Lower lobe of right lung (tissue), 2 donors: ENCODE measurements around the gene MCUR1. TPM values are rescaled to one million over a fixed set of nuclear protein-coding genes. Genes with fewer than 3 reads are reported as not detected.

Source experiments
- ATAC-seq, 2 donors: fragments of 200-7000 bp; cut with Tn5 transposase; one replicate each; pipeline ENCODE4 v1.9.1; 2020 to 2022; ENCODE audit warnings: mild to moderate bottlenecking in 2 of 2, moderate library complexity in 2 of 2
- DNase-seq: peaks from one replicate; pipeline ENCODE4 v3.0.0-alpha.2; 2020
- H3K27ac ChIP-seq: fragments of 200-600 bp; one replicate; pipeline ENCODE4 v1.8.0; 2022
- H3K27me3 ChIP-seq: fragments of 200-600 bp; one replicate; pipeline ENCODE4 v1.8.0; 2022; ENCODE audit warnings: low read depth
- H3K36me3 ChIP-seq: fragments of 200-600 bp; one replicate; pipeline ENCODE4 v1.8.0; 2022; ENCODE audit warnings: mild to moderate bottlenecking
- H3K4me1 ChIP-seq: fragments of 200-600 bp; one replicate; pipeline ENCODE4 v1.8.0; 2022
- H3K4me3 ChIP-seq: fragments of 200-600 bp; one replicate; pipeline ENCODE4 v1.8.0; 2022; ENCODE audit warnings: mild to moderate bottlenecking
- H3K9me3 ChIP-seq: fragments of 200-600 bp; one replicate; pipeline ENCODE4 v1.8.0; 2022
- CTCF ChIP-seq: fragments of 200-600 bp; IDR thresholded peaks from one replicate; pipeline ENCODE4 v1.8.0; 2022; ENCODE audit warnings: antibody characterized with exemption, mild to moderate bottlenecking
- intact Hi-C: fragments of 100-400 bp; cut with DNase I; formaldehyde crosslinking; loops from one replicate; pipeline ENCODE4 v1.11.0; 2022
- total RNA-seq: library from RNA; stranded (reverse); fragmentation: NEBNext Ultra II Directional; extraction: Animal tissue kit (Norgen Biotek cat#: 25700); gene quantifications from one replicate; pipeline ENCODE4 v1.2.1, GENCODE V29; 2021
- donor health status: DM: no; HTN: yes; CAD: no; lungs with severe emphysema.

MCUR1 gene
- total RNA-seq, 1 donor from 2014 or later = 26.1 TPM

DNA sequence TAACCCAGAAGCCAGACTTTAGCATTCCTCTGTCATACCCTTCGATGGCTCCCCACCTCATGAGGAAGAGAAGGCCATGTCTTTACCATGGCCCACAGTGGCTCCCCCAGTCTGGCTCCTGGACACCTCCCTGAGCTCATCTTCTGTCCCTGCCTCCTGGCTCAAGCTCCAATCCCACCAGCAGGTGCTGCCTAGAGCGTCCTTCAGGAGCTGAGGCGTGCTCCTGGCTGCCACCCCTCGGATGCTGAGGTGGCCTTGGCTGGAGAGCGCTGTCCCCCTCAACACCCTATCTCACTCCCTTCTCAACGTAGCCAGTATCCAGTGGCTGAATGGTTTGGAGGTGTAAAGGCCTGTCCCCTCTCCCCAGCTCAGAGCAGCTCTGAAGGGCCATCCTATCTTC is 55.3 kb downstream of the MCUR1 start:
- H3K4me3 ChIP-seq = no peak overlapping the region
- intact Hi-C loops = no loop called here
- TF ChIP-seq CTCF = no peak
- no peaks in the 10 kb centered on the region for H3K36me3 ChIP-seq
- ATAC-seq (no peak), DNase-seq (no peak)
- H3K27me3 ChIP-seq = no peaks in the 10 kb centered on the region
- peaks cover 34% of the 10 kb centered on the region for H3K4me1 ChIP-seq
- no peaks in the 10 kb centered on the region for H3K9me3 ChIP-seq
- H3K27ac ChIP-seq = no peak overlapping the region

DNA sequence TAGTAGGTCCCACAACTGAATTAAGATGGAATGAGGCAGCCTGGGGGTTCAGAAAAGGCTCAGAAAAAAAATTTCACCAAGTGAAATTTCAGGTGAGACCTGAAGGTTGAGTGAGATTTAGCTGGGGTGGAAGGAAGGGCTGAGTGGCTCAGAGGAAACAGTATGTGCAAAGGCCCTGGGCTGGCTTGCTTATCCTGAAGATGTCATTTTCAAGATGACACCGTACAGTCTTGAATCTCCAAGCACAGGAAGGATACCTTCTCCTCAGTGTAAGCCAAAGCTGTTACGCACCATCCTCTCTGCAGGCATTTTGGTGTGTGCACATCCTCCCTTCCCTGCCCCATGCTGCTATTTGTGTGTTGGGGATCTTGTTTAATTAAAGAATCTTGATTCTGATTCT is 59.7 kb downstream of the MCUR1 start:
- ATAC-seq = no peak
- no peak for TF ChIP-seq CTCF
- no peaks in the 10 kb centered on the region for H3K4me1 ChIP-seq
- no peaks in the 10 kb centered on the region for H3K27me3 ChIP-seq
- no peak for DNase-seq
- H3K4me3 ChIP-seq = no peak overlapping the region
- H3K27ac ChIP-seq = no peak overlapping the region
- no peaks in the 10 kb centered on the region for H3K9me3 ChIP-seq
- no peaks in the 10 kb centered on the region for H3K36me3 ChIP-seq
- intact Hi-C loops = no loop called here

DNA sequence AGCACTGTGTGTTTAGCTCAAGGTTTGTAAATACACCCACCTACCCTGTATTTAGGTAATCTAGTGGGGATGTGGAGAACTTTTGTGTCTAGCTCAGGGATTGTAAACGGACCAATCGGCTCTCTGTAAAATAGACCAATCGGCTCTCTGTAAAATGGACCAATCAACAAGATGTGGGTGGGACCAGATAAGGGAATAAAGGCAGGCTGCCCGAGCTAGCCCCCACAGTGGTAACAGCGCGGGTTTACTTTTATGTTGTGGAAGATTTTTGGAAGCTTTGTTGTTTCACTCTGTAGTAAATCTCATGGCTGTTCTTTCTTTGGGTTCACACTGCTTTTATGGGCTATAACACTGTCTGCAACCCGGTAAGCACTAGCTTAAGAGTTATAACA is 70.6 kb downstream of the MCUR1 start:
- Histone ChIP-seq H3K4me3 (no peak overlapping the region), H3K27ac (no peak overlapping the region), H3K27me3 (no peaks in the 10 kb centered on the region), H3K4me1 (no peaks in the 10 kb centered on the region), H3K9me3 (no peaks in the 10 kb centered on the region), H3K36me3 (no peaks in the 10 kb centered on the region)
- intact Hi-C loops = no loop called here
- ATAC-seq = no peak
- no peak for DNase-seq
- no peak for TF ChIP-seq CTCF

- H3K27me3 ChIP-seq = no peaks in the 10 kb centered on the region
- H3K27ac ChIP-seq = no peak overlapping the region
- H3K4me1 ChIP-seq = no peaks in the 10 kb centered on the region
- no peaks in the 10 kb centered on the region for H3K36me3 ChIP-seq
- no peak for TF ChIP-seq CTCF
- intact Hi-C loops = no loop called here
- H3K4me3 ChIP-seq = no peak overlapping the region
- no peak for DNase-seq
- no peaks in the 10 kb centered on the region for H3K9me3 ChIP-seq
- no peak for ATAC-seq
Observed at GRCh38 chr6:13742961-13743735, 71.2 kb downstream of the MCUR1 start.

- H3K36me3 ChIP-seq = no peaks in the 10 kb centered on the region
- no peak overlapping the region for H3K27ac ChIP-seq
- no peaks in the 10 kb centered on the region for H3K4me1 ChIP-seq
- no peaks in the 10 kb centered on the region for H3K9me3 ChIP-seq
- TF ChIP-seq CTCF = no peak
- no peak for ATAC-seq
- DNase-seq = no peak
- H3K27me3 ChIP-seq = no peaks in the 10 kb centered on the region
- intact Hi-C loops = no loop called here
- H3K4me3 ChIP-seq = no peak overlapping the region
Observed at GRCh38 chr6:13741365-13741764, 73.0 kb downstream of the MCUR1 start.

Other genes starting within 250 kb of the MCUR1 start
- gene SIRT5, start 240.0 kb downstream of the MCUR1 start, total RNA-seq = 15.3 TPM
- gene NOL7, start 199.2 kb downstream of the MCUR1 start, total RNA-seq = 49.3 TPM
- 37.0 TPM for gene RANBP9, start 102.7 kb downstream of the MCUR1 start, total RNA-seq
- 5.3 TPM for gene RNF182, start 110.4 kb upstream of the MCUR1 start, total RNA-seq